Nephron progenitor cell (in vitro differentiated cells): ENCODE measurements around the gene ADPGK.
"Not testable (repeated sequence)": the region's sequence is repeated elsewhere in the genome, so short reads cannot be mapped to it uniquely, and the experiment has no call there.

ENCODE experiments used
- DNase-seq: peaks from one replicate; pipeline ENCODE4 v3.0.0; 2021
- H3K27ac Mint-ChIP-seq: 2 replicates; pipeline ENCODE4 v1.8.0; 2021; ENCODE audit warnings: mild to moderate bottlenecking, moderate library complexity, mixed read lengths
- H3K27me3 Mint-ChIP-seq: 2 replicates; pipeline ENCODE4 v1.8.0; 2021; ENCODE audit warnings: mild to moderate bottlenecking, low read depth, mixed read lengths; ENCODE audit not compliant: poor library complexity
- H3K36me3 Mint-ChIP-seq: 2 replicates; pipeline ENCODE4 v1.8.0; 2021; ENCODE audit warnings: low read depth, mixed read lengths
- H3K4me1 Mint-ChIP-seq: 2 replicates; pipeline ENCODE4 v1.8.0; 2021; ENCODE audit warnings: mixed read lengths
- H3K4me3 Mint-ChIP-seq: 2 replicates; pipeline ENCODE4 v1.8.0; 2021; ENCODE audit warnings: mild to moderate bottlenecking, moderate library complexity, mixed read lengths
- H3K9me3 Mint-ChIP-seq: 2 replicates; pipeline ENCODE4 v1.8.0; 2021; ENCODE audit warnings: mild to moderate bottlenecking, moderate library complexity, mixed read lengths
- TF ChIP-seq, protein P1 (sequence below): fragments of 200-600 bp; sonication (generic); IDR thresholded peaks from 2 replicates; pipeline ENCODE4 v1.5.0; 2021; ENCODE audit warnings: antibody characterized with exemption

Gene ADPGK

DNA sequence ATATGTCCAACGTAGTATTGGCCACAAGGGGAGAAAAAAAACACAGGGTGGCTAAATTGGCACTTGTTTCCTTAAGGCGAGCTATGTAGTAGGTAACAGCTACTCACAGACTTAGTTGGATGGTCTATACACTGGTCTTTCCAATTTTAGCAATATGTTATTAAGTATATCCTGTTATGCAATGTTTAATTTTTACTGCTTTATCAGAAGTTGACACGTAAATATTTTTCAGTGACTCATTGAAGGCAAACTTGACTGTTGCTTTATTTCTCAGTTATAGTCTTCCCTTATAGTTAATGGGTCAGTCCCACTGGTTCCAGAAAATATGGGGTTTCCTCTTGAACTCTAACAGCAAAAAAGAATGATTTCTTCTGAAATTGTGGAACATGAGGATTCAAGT is 46.5 kb downstream of the ADPGK start:
- Mint-ChIP-seq H3K4me1 (no peaks in the 10 kb centered on the region), H3K27me3 (peaks cover 4% of the 10 kb centered on the region), H3K9me3 (peaks cover 13% of the 10 kb centered on the region), H3K36me3 (peaks cover 63% of the 10 kb centered on the region), H3K27ac (no peak overlapping the region), H3K4me3 (no peak overlapping the region)
- no peak for DNase-seq
- TF ChIP-seq, protein P1, sequence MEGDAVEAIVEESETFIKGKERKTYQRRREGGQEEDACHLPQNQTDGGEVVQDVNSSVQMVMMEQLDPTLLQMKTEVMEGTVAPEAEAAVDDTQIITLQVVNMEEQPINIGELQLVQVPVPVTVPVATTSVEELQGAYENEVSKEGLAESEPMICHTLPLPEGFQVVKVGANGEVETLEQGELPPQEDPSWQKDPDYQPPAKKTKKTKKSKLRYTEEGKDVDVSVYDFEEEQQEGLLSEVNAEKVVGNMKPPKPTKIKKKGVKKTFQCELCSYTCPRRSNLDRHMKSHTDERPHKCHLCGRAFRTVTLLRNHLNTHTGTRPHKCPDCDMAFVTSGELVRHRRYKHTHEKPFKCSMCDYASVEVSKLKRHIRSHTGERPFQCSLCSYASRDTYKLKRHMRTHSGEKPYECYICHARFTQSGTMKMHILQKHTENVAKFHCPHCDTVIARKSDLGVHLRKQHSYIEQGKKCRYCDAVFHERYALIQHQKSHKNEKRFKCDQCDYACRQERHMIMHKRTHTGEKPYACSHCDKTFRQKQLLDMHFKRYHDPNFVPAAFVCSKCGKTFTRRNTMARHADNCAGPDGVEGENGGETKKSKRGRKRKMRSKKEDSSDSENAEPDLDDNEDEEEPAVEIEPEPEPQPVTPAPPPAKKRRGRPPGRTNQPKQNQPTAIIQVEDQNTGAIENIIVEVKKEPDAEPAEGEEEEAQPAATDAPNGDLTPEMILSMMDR, result no peak

DNA sequence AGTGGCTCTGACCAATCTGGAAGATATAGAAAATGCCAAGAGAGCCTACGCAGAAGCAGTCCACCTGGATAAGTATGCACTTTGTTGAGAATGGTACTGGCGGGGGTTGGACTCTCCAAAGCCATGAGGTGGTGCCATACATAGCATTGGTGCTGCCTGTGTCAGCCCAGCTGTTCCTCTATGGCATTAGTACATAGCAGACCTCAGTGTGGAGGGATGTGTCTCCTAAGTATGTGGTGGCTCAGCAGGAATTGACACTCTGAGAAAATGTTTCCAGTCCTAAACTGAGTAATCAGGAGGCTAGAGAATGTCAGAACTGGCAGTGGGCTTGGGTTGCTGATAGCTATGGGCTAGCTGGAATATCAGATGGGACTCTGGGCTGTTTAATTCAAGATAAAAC is 48.4 kb downstream of the ADPGK start:
- Mint-ChIP-seq H3K27me3 (peaks cover 4% of the 10 kb centered on the region), H3K4me1 (no peaks in the 10 kb centered on the region), H3K9me3 (no peaks in the 10 kb centered on the region), H3K27ac (no peak overlapping the region), H3K36me3 (peaks cover 50% of the 10 kb centered on the region), H3K4me3 (no peak overlapping the region)
- DNase-seq, result no peak
- TF ChIP-seq, protein P1, result no peak

DNA sequence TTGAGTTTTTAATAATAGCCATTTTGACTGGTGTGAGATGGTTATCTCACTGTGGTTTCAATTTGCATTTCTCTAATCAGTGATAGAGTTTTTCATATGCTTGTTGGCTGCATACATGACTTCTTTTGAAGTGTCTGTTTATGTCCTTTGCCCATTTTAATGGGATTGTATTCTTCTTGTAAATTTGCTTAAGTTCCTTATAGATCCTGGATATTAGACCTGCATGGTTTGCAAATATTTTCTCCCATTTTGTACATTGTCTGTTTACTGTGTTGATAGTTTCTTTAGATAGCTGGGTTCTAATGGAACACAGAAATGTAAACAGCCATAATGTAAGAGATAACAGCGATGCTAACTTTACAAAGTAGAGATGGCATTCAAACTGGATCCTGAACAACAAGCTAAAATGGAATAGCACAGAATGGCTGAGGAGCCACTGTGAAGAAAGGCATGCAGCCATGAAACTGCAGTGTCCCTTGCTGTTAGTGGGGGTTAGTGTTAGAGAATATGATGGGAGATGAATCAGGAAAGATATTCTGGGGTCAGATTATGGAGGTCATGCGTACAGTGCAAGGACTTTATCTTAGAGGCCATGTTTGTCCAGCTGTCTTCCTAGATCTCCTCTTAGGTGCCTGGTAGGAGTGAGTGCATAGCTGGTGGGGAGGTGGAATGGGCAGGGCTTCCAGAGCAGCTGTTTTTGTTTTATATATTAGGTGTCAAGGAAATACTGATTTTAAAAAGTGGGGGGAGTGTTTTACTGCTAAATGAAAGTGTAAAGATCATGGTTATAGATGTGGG is 49.4 kb downstream of the ADPGK start:
- H3K9me3 Mint-ChIP-seq, result no peaks in the 10 kb centered on the region
- peaks cover 45% of the 10 kb centered on the region for H3K36me3 Mint-ChIP-seq
- no peak overlapping the region for H3K27ac Mint-ChIP-seq
- H3K4me3 Mint-ChIP-seq, result no peak overlapping the region
- TF ChIP-seq, protein P1, result no peak
- peaks cover 4% of the 10 kb centered on the region for H3K27me3 Mint-ChIP-seq
- no peaks in the 10 kb centered on the region for H3K4me1 Mint-ChIP-seq
- no peak for DNase-seq

DNA sequence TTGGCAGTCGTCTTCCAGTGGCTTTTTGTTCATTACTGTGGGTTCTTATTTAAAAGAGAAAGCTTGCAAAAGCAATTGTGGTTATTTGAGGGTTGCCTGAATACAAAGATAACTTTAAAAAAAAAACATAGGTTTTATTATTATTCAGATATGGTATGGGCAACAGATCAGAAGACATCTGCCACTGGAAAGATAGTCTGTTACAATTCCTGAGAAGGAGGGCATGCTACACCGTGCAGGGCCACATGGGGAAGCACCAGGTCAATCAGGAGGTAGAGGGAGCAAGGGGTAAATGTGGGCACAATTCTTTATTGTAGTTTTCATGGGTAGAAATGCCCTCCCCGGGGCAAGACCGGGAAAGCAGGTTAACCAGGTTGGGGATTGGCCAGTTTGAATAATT is 51.0 kb downstream of the ADPGK start:
- TF ChIP-seq, protein P1, result no peak
- Mint-ChIP-seq H3K27ac (no peak overlapping the region), H3K27me3 (peaks cover 4% of the 10 kb centered on the region), H3K9me3 (no peaks in the 10 kb centered on the region), H3K4me1 (no peaks in the 10 kb centered on the region), H3K36me3 (peaks cover 40% of the 10 kb centered on the region), H3K4me3 (no peak overlapping the region)
- no peak for DNase-seq

DNA sequence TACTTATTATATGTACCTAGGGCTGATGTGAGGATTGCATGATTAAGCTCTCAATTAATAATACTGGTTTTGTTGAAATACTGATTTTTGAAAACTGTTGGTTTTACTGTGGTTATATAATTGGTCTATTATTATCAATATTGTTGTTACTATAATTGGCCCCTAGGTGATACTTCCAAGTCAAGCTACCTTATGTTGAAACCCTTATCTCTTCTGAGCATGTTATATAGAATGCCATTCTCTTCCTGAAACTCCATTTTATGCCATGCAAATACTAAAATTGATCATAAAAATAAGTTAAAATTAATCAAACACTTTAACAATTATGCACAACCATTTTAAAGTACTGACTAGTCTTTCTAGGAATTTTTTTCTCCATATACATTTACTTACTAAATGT is 51.5 kb downstream of the ADPGK start:
- DNase-seq, result no peak
- no peaks in the 10 kb centered on the region for H3K9me3 Mint-ChIP-seq
- H3K36me3 Mint-ChIP-seq, result peaks cover 36% of the 10 kb centered on the region
- peaks cover 4% of the 10 kb centered on the region for H3K27me3 Mint-ChIP-seq
- TF ChIP-seq, protein P1, result no peak
- no peak overlapping the region for H3K27ac Mint-ChIP-seq
- H3K4me1 Mint-ChIP-seq, result no peaks in the 10 kb centered on the region
- H3K4me3 Mint-ChIP-seq, result no peak overlapping the region

- Mint-ChIP-seq H3K4me1 (peaks cover 10% of the 10 kb centered on the region), H3K27ac (no peak overlapping the region), H3K9me3 (no peaks in the 10 kb centered on the region), H3K27me3 (no peaks in the 10 kb centered on the region), H3K36me3 (peaks cover 35% of the 10 kb centered on the region), H3K4me3 (no peak overlapping the region)
- TF ChIP-seq, protein P1, result no peak
- no peak for DNase-seq
Measured at GRCh38 chr15:72728821-72729220, 54.7 kb downstream of the ADPGK start.

DNA sequence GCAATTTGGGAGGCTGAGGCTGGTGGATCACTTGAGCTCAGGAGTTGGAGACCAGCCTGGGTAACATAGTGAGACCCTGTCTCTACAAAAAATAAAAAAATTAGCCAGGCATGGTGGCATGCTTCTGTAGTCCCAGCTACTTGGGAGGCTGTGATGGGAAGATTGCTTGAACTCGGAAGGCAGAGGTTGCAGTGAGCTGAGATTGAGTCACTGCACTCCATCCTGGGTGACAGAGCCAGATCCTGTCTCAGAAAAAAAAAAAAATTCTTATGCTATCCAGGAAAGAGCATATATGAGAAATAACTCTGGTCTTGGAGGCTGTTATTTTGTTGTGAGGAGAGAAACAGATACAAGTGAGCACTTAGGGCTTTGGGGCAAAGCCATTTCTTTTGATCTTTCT is 55.3 kb downstream of the ADPGK start:
- not testable (repeated sequence) for H3K4me3 Mint-ChIP-seq, DNase-seq, H3K9me3 Mint-ChIP-seq, H3K27me3 Mint-ChIP-seq
- Mint-ChIP-seq H3K36me3 (peaks cover 31% of the 10 kb centered on the region), H3K27ac (peak overlapping the region; percentile 61), H3K4me1 (peaks cover 10% of the 10 kb centered on the region)
